ENCODE measurements around the gene GAK.

Gene GAK

GRCh38 chr4:964346-965025, 32.4 kb upstream of the GAK start:
- DNase-seq (ENCODE audit: low read depth), result no peak

- no peak for DNase-seq (ENCODE audit: low read depth)
Observed at GRCh38 chr4:963276-964225, 31.4 kb upstream of the GAK start.

- no peak for DNase-seq (ENCODE audit: low read depth)
Observed at GRCh38 chr4:962231-963208, 30.4 kb upstream of the GAK start.

- DNase-seq (ENCODE audit: low read depth), result no peak
Observed at GRCh38 chr4:961351-962230, 29.5 kb upstream of the GAK start.

GRCh38 chr4:960636-961350, 28.7 kb upstream of the GAK start:
- DNase-seq (ENCODE audit: low read depth), result no peak

- no peak for DNase-seq (ENCODE audit: low read depth)
Observed at GRCh38 chr4:960140-960635, 28.1 kb upstream of the GAK start.

GRCh38 chr4:959338-960139, 27.4 kb upstream of the GAK start:
- DNase-seq (ENCODE audit: low read depth), result no peak

GRCh38 chr4:958696-959337, 26.7 kb upstream of the GAK start:
- DNase-seq (ENCODE audit: low read depth), result no peak

GRCh38 chr4:958314-958665, 26.2 kb upstream of the GAK start:
- DNase-seq (ENCODE audit: low read depth), result no peak

GRCh38 chr4:957581-958313, 25.6 kb upstream of the GAK start:
- no peak for DNase-seq (ENCODE audit: low read depth)

GRCh38 chr4:957231-957580, 25.1 kb upstream of the GAK start:
- no peak for DNase-seq (ENCODE audit: low read depth)

GRCh38 chr4:956531-957230, 24.6 kb upstream of the GAK start:
- no peak for DNase-seq (ENCODE audit: low read depth)

- no peak for DNase-seq (ENCODE audit: low read depth)
Observed at GRCh38 chr4:955931-956381, 23.8 kb upstream of the GAK start.

GRCh38 chr4:955161-955921, 23.2 kb upstream of the GAK start:
- DNase-seq (ENCODE audit: low read depth), result no peak

GRCh38 chr4:954211-955020, 22.3 kb upstream of the GAK start:
- no peak for DNase-seq (ENCODE audit: low read depth)

GRCh38 chr4:953574-953915, 21.4 kb upstream of the GAK start:
- no peak for DNase-seq (ENCODE audit: low read depth)

All from stimulated activated CD8-positive, alpha-beta memory T cell treated with anti-CD3 and anti-CD28 coated beads, Interleukin-15, amount 100 ng/mL, for 1 hour (primary cell).